ENCODE data around the gene TMEM179.

Gene TMEM179

GRCh38 chr14:104552738-104553125, 51.8 kb downstream of the TMEM179 start:
- Histone ChIP-seq H3K4me1 (ENCODE audit: control insufficient read depth, insufficient read depth, low read length) (no peaks in the 10 kb centered on the region), H3K27ac (ENCODE audit: low read length) (no peak overlapping the region), H3K27me3 (ENCODE audit: control insufficient read depth in 1 of 2, insufficient read depth in 2 of 2, low read length in 2 of 2) (peaks cover 7 to 8% of the 10 kb centered on the region in 2 donors), H3K36me3 (ENCODE audit: control insufficient read depth in 2 of 2, insufficient read depth in 2 of 2, low read length in 2 of 2) (no peaks in the 10 kb centered on the region), H3K9ac (ENCODE audit: low read length in 2 of 2) (no peak overlapping the region), H3K4me3 (ENCODE audit: low read length in 2 of 2) (no peak overlapping the region), H3K9me3 (ENCODE audit: control insufficient read depth in 2 of 2, low read length in 2 of 2) (peaks cover 0 to 3% of the 10 kb centered on the region in 2 donors)

DNA sequence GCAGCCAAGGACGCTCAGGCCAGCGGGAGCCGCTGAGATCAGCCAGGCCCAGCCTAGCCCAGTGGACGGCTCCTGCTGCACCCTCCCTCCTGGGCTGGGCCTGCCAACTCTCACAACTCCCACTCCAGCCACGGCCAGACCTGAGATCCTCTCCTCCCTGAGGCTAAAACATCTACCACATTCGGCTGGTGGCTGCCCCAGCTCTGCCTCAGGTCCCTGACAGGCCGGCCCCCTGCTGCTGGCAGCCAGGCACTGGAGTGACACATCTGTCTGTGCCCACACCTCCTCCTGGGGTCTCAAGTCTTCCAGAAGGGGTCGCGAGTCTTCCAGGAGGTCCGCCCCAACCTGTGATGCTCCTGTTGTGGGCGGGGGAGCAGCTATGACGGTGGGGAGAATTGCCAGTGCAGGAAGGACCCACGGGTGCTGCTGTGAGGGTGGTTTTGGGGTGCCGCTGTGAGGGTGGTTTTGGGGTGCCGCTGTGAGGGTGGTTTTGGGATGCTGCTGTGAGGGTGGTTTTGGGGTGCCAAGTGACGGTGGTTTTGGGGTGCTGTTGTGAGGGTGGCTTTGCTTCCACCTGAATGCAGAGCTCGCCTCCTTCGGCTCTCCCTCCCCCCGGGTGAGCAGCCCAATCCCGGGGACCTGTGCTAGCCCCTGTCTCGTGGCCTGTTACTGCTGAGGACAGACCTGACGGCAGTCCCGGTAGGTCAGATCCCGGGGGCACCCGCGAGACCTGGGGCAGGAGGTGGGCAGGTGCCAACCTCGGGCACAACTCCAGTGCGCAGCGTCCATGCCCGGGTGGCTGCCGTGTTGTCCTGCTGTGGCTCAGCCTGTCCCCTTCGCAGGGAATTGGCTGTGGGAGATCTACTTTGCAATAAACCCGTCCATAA, 52.5 kb downstream of the TMEM179 start:
- Histone ChIP-seq H3K27ac (ENCODE audit: low read length) (no peak overlapping the region), H3K27me3 (ENCODE audit: control insufficient read depth in 1 of 2, insufficient read depth in 2 of 2, low read length in 2 of 2) (peaks cover 7 to 13% of the 10 kb centered on the region in 2 donors)

GRCh38 chr14:104550861-104551728, 53.5 kb downstream of the TMEM179 start:
- peaks cover 0 to 3% of the 10 kb centered on the region in 2 donors for H3K9me3 ChIP-seq (ENCODE audit: control insufficient read depth in 2 of 2, low read length in 2 of 2)
- no peaks in the 10 kb centered on the region for H3K4me1 ChIP-seq (ENCODE audit: control insufficient read depth, insufficient read depth, low read length)
- no peak overlapping the region for H3K9ac ChIP-seq (ENCODE audit: low read length in 2 of 2)
- no peaks in the 10 kb centered on the region for H3K36me3 ChIP-seq (ENCODE audit: control insufficient read depth in 2 of 2, insufficient read depth in 2 of 2, low read length in 2 of 2)
- no peak overlapping the region for H3K4me3 ChIP-seq (ENCODE audit: low read length in 2 of 2)
- peaks cover 6 to 13% of the 10 kb centered on the region in 2 donors for H3K27me3 ChIP-seq (ENCODE audit: control insufficient read depth in 1 of 2, insufficient read depth in 2 of 2, low read length in 2 of 2)
- no peak overlapping the region for H3K27ac ChIP-seq (ENCODE audit: low read length)

More for the DNA sequence above, 52.5 kb downstream of the TMEM179 start:
- Histone ChIP-seq H3K9ac (ENCODE audit: low read length in 2 of 2) (no peak overlapping the region), H3K4me1 (ENCODE audit: control insufficient read depth, insufficient read depth, low read length) (no peaks in the 10 kb centered on the region), H3K9me3 (ENCODE audit: control insufficient read depth in 2 of 2, low read length in 2 of 2) (peaks cover 0 to 3% of the 10 kb centered on the region in 2 donors), H3K36me3 (ENCODE audit: control insufficient read depth in 2 of 2, insufficient read depth in 2 of 2, low read length in 2 of 2) (no peaks in the 10 kb centered on the region), H3K4me3 (ENCODE audit: low read length in 2 of 2) (no peak overlapping the region)

DNA sequence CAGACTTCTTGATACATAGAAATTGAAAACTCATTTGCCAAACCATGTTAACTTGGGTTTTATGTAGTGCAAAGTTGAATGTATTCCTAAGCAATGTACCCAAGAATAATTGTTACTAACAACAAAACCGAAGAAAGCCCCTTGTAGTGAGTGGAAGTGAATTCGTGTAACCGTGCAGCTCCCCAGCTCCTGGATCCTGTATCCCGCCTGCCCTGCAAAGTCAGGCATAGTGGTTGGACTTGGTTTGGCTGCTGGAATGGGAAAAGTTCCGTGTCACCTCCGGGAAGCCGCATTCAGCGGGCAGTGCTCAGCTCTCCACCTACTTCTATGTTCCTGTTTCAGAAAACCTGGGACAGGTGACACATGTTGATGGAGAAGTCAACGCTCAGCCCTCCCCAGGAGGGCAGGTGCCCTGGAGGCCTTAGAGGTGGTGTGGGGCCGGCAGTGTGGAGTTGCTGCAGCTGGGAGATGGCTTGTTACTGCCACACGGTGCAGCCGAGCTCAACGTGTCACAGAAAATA, 54.2 kb downstream of the TMEM179 start:
- Histone ChIP-seq H3K27ac (ENCODE audit: low read length) (no peak overlapping the region), H3K27me3 (ENCODE audit: control insufficient read depth in 1 of 2, insufficient read depth in 2 of 2, low read length in 2 of 2) (peaks cover 9 to 10% of the 10 kb centered on the region in 2 donors), H3K9ac (ENCODE audit: low read length in 2 of 2) (no peak overlapping the region), H3K4me1 (ENCODE audit: control insufficient read depth, insufficient read depth, low read length) (no peaks in the 10 kb centered on the region), H3K4me3 (ENCODE audit: low read length in 2 of 2) (no peak overlapping the region), H3K36me3 (ENCODE audit: control insufficient read depth in 2 of 2, insufficient read depth in 2 of 2, low read length in 2 of 2) (no peaks in the 10 kb centered on the region), H3K9me3 (ENCODE audit: control insufficient read depth in 2 of 2, low read length in 2 of 2) (peaks cover 0 to 3% of the 10 kb centered on the region in 2 donors)

DNA sequence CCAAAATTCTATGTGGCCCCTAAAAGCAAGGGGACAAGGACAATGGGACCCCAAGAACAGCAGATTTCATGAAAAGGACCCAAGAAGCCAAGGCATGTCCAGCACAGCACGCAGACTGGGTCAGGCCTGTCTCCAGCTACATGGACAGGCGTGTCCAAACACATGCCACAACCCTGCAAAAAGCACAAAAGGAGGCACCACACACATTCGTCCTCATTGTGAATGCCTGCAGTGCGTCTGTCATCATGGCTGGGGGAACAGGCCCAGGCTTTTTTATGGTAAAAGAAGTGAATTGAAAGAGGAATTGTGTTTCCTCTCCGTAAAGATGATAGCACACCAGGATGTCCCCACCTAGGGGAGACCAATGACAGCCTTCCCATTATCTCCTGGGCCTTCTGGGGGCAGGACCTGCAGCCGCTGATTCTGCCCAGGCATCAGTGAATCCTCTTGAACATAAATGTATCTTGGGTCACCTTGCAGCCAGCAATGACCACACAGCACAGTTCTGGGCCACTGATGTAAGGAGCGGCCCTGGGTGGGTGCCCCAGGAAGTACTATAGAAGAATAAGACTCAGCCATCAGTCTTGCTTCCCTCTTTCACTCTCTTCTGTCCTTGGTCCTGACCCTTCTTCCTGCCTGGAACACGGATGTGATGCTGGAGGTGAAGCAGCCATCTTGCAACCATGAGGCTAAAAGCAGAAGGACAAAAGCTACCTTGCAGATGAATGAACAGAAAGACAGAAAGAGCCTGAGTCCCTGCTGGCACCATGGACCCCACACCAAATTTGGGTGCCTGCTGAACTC, 54.8 kb downstream of the TMEM179 start:
- H3K4me3 ChIP-seq (ENCODE audit: low read length in 2 of 2), result no peak overlapping the region
- H3K27ac ChIP-seq (ENCODE audit: low read length), result no peak overlapping the region
- H3K9ac ChIP-seq (ENCODE audit: low read length in 2 of 2), result no peak overlapping the region
- H3K36me3 ChIP-seq (ENCODE audit: control insufficient read depth in 2 of 2, insufficient read depth in 2 of 2, low read length in 2 of 2), result no peaks in the 10 kb centered on the region
- no peaks in the 10 kb centered on the region for H3K4me1 ChIP-seq (ENCODE audit: control insufficient read depth, insufficient read depth, low read length)
- peaks cover 7 to 10% of the 10 kb centered on the region in 2 donors for H3K27me3 ChIP-seq (ENCODE audit: control insufficient read depth in 1 of 2, insufficient read depth in 2 of 2, low read length in 2 of 2)
- H3K9me3 ChIP-seq (ENCODE audit: control insufficient read depth in 2 of 2, low read length in 2 of 2), result peaks cover 0 to 3% of the 10 kb centered on the region in 2 donors

DNA sequence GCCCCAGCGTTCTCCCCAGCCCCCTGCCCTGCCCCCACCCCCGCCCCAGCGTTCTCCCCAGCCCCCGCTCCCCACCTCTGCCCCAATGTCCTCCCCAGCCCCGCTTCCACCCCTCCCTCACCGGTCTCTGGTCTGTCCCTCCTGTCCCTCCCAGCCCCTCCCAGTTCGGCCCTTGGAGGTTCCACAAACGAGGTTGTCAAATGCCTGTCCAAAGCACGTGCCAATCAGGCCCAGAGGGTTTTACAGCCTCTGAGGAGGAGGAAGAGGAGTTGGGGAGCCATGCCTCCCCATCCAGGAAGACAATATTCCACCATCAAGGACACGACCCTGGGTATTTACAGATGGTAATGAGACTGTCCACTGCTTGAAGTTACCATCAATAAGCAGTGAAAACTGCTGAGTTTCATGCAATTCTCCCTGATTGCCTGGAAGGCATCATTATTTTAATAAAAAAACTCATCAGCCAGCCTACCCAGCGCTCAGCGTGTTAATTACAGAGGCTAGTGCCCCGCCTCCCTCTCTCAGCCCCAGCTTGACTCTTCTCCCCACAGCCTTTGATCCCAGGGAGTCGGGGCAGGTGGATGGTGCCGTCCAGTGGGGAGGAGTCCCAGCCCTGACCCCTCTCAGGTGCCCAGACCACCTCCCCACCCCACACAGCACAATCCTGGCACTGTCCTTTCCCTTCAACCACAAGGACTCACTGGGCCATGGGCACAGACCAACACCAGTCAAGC, 55.6 kb downstream of the TMEM179 start:
- peaks cover 4 to 15% of the 10 kb centered on the region in 2 donors for H3K27me3 ChIP-seq (ENCODE audit: control insufficient read depth in 1 of 2, insufficient read depth in 2 of 2, low read length in 2 of 2)
- H3K36me3 ChIP-seq (ENCODE audit: control insufficient read depth in 2 of 2, insufficient read depth in 2 of 2, low read length in 2 of 2), result no peaks in the 10 kb centered on the region
- H3K9me3 ChIP-seq (ENCODE audit: control insufficient read depth in 2 of 2, low read length in 2 of 2), result peaks cover 0 to 3% of the 10 kb centered on the region in 2 donors
- H3K9ac ChIP-seq (ENCODE audit: low read length in 2 of 2), result no peak overlapping the region
- no peak overlapping the region for H3K27ac ChIP-seq (ENCODE audit: low read length)
- no peaks in the 10 kb centered on the region for H3K4me1 ChIP-seq (ENCODE audit: control insufficient read depth, insufficient read depth, low read length)
- no peak overlapping the region for H3K4me3 ChIP-seq (ENCODE audit: low read length in 2 of 2)

GRCh38 chr14:104547998-104548700, 56.4 kb downstream of the TMEM179 start:
- no peak overlapping the region for H3K27ac ChIP-seq (ENCODE audit: low read length)
- H3K9ac ChIP-seq (ENCODE audit: low read length in 2 of 2), result no peak overlapping the region
- H3K9me3 ChIP-seq (ENCODE audit: control insufficient read depth in 2 of 2, low read length in 2 of 2), result peaks cover 0 to 3% of the 10 kb centered on the region in 2 donors
- H3K36me3 ChIP-seq (ENCODE audit: control insufficient read depth in 2 of 2, insufficient read depth in 2 of 2, low read length in 2 of 2), result no peaks in the 10 kb centered on the region
- H3K4me1 ChIP-seq (ENCODE audit: control insufficient read depth, insufficient read depth, low read length), result no peaks in the 10 kb centered on the region
- H3K27me3 ChIP-seq (ENCODE audit: control insufficient read depth in 1 of 2, insufficient read depth in 2 of 2, low read length in 2 of 2), result peaks cover 4 to 19% of the 10 kb centered on the region in 2 donors
- H3K4me3 ChIP-seq (ENCODE audit: low read length in 2 of 2), result no peak overlapping the region

- no peaks in the 10 kb centered on the region for H3K36me3 ChIP-seq (ENCODE audit: control insufficient read depth in 2 of 2, insufficient read depth in 2 of 2, low read length in 2 of 2)
- H3K4me1 ChIP-seq (ENCODE audit: control insufficient read depth, insufficient read depth, low read length), result no peaks in the 10 kb centered on the region
- H3K27me3 ChIP-seq (ENCODE audit: control insufficient read depth in 1 of 2, insufficient read depth in 2 of 2, low read length in 2 of 2), result peaks cover 4 to 19% of the 10 kb centered on the region in 2 donors
- no peak overlapping the region for H3K4me3 ChIP-seq (ENCODE audit: low read length in 2 of 2)
- no peak overlapping the region for H3K9ac ChIP-seq (ENCODE audit: low read length in 2 of 2)
- H3K9me3 ChIP-seq (ENCODE audit: control insufficient read depth in 2 of 2, low read length in 2 of 2), result peaks cover 0 to 3% of the 10 kb centered on the region in 2 donors
- no peak overlapping the region for H3K27ac ChIP-seq (ENCODE audit: low read length)
These were observed 57.1 kb downstream of the TMEM179 start for GRCh38 chr14:104547310-104547997.
